HG02571 (cell line): Measurements from ENCODE around the gene FAIM2.

Experiments
- ATAC-seq: cut with Tn5 transposase; IDR thresholded peaks from one replicate; pipeline ENCODE4 v1.9.1; 2021; ENCODE audit warnings: mild to moderate bottlenecking, moderate library complexity; ENCODE audit not compliant: unreplicated experiment

FAIM2 gene

GRCh38 chr12:49903700-49904423 lies at the start of gene FAIM2:
Gene FAIM2 (minus strand): TSS chr12:49903900. CDS start chr12:49903792, 108 bp downstream.
- ATAC-seq, result no peak

- ATAC-seq, result no peak
Measured at GRCh38 chr12:49953151-49953550, 49.5 kb upstream of the FAIM2 start.

DNA sequence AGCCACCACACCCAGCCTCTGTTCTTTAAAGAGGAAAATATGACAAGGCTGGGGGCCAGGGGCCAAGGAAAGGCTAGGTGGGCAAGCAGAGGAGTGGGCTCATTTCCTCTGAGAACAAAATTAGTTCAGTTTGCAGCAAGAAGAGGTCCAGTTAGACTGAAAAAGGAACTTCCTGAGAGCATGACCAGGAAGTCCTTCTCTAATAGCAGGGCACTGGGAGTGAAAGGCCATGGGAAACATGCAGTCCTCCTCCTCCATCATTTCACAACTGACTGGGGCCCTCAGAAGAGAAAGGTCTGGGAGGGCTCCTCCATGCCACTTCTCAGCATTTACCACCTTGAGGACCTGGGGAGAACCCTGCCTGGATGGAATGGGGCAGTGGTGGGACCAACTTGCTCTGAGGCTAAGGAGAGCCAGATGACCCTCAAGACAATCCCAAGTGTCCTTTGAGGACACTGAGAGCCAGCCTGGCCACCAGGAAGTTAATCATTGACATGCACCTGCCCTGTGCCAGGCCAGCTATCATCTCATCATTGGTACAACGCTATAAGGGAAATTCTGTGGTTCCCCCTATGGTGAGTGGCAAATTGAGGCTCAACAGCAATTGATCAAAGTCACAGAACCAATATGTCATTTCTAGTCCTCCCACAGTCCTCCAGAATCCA lies 48.8 kb upstream of the FAIM2 start:
- ATAC-seq, result no peak

DNA sequence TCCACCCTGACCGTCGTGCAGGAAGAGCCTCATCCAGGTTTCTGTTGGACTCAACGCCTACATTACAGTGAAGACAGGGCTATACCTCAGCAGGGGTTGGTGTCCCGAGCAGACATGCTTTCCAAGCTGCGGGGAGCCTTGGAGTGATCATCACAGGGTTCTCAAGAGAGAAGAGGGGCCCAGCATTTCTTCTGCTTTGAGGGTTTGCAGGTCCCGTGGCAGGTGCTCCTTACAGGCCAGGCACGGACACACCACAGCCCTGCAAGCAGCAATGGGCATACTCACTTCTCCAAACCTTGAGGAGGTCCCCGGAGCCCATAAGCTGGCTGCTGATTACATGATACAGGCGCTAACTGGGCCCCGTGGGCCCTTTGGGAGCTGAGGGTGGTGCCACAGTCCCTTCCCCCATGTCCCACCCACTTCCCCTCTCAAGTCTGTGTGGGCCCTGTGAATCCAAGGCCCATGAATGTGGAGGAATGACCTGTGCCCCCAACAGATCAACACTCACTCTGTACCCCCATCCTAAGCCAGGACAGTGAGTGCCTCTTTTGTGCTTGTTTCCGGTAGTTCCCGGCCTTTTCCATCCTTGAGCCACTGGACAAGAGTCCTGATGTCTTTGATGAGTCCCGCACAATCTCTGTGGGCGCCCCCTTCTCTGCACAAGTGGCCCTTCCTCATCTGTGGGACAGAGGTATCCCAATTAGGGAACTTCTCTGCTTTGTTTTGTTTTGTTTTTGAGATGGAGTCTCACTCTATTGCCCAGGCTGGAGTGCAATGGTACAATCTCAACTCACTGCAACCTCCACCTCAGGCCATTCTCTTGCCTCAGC lies 47.9 kb upstream of the FAIM2 start:
- ATAC-seq, result no peak

DNA sequence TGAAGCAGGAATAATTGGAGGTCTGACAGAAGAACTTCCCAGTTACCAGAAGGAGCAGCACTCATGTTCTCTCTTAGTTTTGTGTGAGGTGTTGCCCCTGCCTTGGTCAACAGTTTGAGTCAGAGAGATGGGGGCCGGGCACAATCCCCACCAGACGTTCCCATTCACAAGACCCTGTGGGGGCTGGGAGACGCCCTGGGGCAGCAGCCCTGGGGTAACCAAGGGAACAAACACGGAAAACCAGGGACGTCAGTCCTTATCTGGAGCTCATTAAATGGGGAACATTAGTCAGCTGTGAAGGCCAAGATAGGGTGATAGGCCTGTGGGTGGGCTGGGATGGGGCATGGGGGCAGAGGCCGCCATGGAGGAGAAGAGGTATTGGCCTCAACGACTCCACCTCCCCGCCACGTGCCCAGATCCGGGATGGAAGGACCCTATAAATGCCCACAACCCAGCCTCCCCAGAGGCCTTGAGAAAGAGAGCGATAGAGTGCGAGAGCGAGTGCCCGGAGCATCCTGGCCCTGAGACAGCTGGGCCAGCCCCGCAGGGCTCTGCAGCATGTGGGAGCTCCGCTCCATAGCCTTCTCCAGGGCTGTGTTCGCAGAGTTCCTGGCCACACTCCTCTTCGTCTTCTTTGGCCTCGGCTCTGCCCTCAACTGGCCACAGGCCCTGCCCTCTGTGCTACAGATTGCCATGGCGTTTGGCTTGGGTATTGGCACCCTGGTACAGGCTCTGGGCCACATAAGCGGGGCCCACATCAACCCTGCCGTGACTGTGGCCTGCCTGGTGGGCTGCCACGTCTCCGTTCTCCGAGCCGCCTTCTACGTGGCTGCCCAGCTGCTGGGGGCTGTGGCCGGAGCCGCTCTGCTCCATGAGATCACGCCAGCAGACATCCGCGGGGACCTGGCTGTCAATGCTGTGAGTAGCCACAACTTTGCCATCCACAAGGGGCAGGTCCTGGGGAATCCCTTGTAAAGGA lies 46.9 kb upstream of the FAIM2 start, which contains the start of gene AQP2:
Gene AQP2, plus strand, starts transcription at position 465 of the 979 bp plus-strand sequence. Its CDS starts 94 bp downstream, at position 559.
- ATAC-seq, result no peak

DNA sequence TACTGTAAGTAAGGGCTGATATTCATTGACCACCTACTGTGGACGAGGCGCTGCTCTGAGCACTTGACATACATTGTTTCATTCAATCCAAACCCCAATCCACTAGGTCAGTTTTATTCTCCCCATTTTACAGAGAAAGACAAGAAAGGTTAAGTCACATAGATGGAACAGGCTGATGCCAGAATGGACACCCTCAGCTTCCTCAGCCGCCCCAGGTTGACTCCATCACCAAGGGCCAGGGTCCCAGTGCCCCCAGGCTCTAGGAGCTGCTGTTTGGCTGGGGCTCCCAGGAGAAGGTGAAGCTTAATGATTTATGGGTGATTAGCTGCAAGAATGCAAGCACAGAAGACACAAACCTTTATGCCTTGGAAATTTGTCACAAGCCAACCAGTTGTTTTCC lies 46.2 kb upstream of the FAIM2 start:
- no peak for ATAC-seq

DNA sequence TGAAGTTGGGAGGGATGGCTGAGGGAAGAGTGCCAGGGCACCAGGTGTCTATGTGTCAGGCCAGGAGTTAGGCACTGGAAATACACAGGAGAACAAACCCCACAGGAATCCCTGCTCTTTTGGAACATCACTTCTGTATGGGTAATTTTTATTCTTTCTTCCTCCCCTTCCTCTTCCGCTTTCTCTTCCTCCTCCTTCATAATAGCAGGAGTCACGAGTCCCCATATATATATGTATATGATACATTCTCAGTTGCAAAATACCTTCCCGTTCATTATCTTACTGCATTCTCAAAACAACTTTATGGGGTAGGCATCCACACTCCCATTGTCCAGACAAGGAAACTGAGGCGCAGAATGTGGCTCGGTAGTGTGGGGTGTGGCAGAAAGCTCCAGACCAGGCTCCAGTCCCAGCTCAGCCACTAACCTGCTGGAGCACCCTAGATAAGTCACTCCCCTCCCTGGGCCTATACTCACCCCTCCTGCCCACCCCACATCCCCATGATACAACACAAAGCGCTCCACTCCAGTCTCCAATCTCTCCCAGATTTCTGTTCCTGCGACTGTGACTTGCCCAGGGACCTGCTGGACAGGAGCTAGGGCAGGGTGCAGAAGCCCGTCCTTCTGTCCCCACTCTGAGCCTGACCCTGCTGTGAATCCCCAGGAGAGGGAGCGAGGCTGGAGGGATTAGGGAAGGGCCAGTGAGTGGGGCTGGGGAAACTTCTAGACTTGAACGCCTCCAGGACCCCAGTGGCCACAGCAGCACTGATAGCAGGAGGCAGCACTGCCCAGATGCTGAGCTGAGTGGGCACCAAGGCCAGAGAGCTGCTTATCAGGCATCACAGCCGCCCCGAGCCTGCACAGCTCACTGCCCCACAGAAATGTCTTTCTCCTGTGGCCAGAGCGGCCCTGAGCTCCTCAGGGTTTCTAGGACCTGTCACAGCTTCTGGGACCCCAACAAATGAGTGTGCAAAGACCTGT lies 45.5 kb upstream of the FAIM2 start:
- no peak for ATAC-seq

DNA sequence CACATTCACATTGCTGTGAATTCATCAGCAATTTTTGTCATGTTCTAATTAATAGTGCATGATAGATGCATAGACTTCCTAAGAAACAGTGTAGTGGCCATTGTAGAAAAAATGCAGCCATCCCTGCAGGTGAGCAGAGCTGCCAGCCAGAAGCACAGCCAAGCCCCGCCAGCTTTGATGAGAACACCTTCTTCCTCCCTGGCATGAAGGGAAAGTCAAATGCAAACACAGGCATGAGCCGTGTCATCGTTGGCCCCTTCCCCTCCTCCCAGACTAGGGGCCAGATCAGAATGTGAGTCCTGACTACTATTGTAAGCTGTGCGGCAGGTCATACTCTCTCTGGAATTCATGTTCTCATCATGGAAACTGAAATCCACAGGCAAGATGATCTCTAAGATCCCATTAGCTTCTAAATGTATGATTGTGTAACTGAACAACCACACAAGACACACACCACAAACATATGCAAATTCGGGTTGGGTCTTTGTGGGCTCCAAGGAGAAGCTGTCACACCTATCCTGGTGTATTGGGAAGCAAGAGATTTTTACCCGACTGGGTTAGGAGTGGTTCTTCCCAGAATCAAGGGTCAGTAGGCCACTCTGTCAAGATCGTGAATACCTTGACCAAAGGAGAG lies 44.0 kb upstream of the FAIM2 start:
- ATAC-seq, result no peak

DNA sequence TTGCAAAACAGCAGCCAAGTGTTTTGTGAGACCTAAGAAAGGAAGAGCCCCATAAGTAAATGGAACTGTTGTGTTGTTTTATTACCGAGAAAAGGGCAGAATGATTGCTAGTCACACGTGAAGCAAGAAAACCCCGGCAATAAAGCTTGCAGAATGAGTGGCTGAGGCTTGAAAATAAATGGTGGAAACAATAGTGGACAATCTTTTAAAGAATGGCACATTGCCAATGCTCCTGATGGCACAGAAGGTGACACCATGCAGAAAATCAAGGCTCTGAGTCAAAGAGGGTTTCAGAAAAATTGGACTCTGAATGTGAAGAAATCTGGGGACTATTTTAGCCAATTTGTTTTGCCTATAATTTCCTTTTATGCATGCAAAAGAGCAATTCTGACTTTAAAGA lies 42.8 kb upstream of the FAIM2 start:
- ATAC-seq, result no peak

- ATAC-seq, result no peak
Measured at GRCh38 chr12:49946086-49946485, 42.4 kb upstream of the FAIM2 start.

DNA sequence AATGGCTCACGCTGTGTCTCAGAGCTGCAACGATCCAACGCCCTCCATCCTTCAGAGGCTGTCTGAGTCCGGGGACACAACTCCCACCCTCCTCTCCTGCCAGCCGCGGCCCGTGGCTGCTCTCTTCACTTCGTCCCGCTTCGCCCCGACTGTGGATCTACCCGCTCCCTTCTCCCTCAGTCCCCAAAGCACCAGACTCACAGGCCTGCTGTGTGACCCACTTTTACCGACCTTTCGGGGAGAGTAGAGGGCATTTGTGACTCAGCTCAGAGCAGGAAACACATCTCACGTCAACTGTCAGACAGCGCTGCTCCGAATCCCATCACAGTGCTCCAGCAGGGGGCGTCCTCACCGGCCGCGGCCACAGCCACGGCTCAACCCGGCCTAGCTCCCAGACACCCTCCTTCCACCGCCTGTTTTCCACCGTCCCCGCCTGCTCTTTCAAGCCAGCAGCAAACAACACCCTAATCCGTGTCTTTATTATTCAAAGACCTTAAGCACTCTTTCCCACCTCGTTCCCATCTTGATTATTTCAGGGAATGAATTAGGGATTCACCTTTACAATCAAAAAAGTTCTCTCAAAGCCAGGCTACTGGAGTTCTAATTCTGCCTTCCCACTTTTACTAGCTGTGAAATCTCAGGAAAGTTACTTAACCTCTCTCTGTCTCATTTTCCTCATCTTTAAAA lies 41.8 kb upstream of the FAIM2 start:
- ATAC-seq, result peak; percentile 53

DNA sequence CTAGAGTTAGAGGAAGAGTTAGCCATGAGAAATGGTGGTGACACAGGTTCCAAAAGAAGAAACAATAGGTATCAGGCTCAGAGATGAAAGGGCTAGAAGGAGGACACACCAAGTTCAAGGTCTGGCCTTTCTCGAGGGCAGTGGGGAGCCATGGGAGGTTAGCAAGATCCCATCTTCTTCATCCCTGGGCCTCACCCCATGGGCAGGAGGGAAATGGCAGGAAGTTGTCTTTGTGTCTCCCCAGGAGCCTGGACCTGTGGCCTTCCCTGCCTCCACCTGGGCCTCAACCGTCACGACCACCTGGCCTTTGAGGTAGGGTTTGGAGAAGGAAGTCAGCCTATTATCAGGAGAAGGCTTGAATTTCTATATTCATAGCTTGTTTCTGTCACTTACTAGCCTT lies 41.0 kb upstream of the FAIM2 start:
- no peak for ATAC-seq

DNA sequence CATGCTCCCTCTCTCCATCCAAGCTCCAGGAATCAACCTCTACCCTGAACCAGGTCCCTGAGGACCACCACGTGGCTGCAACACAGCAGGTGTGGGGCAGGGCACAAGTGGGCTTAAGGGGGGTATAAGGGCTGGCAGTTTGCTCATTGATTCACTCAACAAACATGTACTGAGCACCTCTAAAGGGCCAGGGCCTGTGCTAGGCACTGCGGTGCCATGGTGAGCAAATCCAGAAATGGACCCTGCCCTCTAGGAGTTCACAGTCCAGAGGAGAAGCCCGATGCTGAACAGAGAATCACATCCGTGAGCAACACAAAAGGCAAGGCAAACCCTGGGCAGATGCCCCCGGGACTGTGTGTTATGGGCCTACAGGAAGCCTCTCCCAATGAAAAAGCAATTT lies 40.3 kb upstream of the FAIM2 start:
- ATAC-seq, result no peak

GRCh38 chr12:49943625-49943960 lies 39.9 kb upstream of the FAIM2 start:
- ATAC-seq, result no peak

DNA sequence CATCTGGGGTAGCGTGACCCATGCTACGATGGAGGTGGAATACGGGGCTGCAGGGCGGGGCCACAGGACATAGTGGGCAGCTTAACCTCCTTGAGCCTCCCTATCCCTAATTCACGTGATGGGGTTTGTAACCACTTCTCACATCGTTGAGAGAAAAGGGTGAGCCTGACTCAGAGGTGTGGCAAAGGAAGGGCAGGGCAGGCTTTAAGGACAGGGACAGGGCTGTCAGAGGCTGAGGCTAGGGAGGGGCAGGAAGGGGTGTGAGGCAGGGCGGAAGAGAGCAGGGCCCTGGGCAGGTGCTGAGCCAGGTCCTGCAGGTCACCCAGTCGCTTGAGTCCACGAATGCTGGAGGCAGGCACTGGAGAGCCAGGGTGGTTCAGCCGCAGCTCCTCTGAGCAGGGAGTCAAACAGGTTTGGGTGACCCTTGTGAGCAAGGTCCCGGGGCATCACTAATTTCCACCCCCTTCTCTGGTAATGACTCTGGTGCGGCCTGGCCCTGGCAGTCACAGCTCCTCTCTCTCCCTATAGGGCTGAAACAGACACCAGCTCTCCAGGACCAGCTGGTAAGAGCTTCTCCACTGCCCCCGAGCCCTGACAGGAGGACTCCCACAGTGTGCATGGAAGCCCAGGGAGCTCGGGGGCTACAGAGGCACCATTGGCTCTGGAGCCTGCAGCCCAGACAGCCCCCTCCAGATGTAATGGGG lies 39.4 kb upstream of the FAIM2 start:
- no peak for ATAC-seq

- no peak for ATAC-seq
Measured at GRCh38 chr12:49942512-49942893, 38.8 kb upstream of the FAIM2 start.

GRCh38 chr12:49941556-49942511 lies 38.1 kb upstream of the FAIM2 start:
- ATAC-seq, result no peak
